Activated T-helper 17 cell treated with anti-CD3 and anti-CD28 coated beads, Interleukin-2, amount 50 U/mL, for 72 hours (primary cell): ENCODE measurements around the gene HSPG2. TPM values are rescaled to one million over a fixed set of nuclear protein-coding genes. Genes with fewer than 3 reads are reported as not detected.

ENCODE experiments used
- ATAC-seq: fragments of 150-1000 bp; cut with Tn5 transposase; replicated peaks from 2 replicates; pipeline ENCODE4 v1.10.0; 2021; ENCODE audit warnings: mild to moderate bottlenecking, moderate library complexity
- H3K27ac Mint-ChIP-seq: one replicate; pipeline ENCODE4 v1.8.0; 2022; ENCODE audit warnings: mixed read lengths
- H3K27me3 Mint-ChIP-seq: one replicate; pipeline ENCODE4 v1.8.0; 2022; ENCODE audit warnings: mixed read lengths
- H3K36me3 Mint-ChIP-seq: one replicate; pipeline ENCODE4 v1.8.0; 2022; ENCODE audit warnings: low read depth, mild to moderate bottlenecking, mixed read lengths
- H3K4me1 Mint-ChIP-seq: one replicate; pipeline ENCODE4 v1.8.0; 2022; ENCODE audit warnings: mixed read lengths
- H3K4me3 Mint-ChIP-seq: one replicate; pipeline ENCODE4 v1.8.0; 2022; ENCODE audit warnings: mild to moderate bottlenecking, mixed read lengths
- H3K9me3 Mint-ChIP-seq: one replicate; pipeline ENCODE4 v1.8.0; 2022; ENCODE audit warnings: mixed read lengths
- total RNA-seq, 2 donors: library from RNA; stranded (reverse); gene quantifications; one replicate each; pipeline ENCODE4 v1.2.3, GENCODE V29; 2022

HSPG2 gene
- total RNA-seq, 2 donors from 2014 or later: 1.8 to 33.3 TPM

- Mint-ChIP-seq H3K4me3 (no peak overlapping the region), H3K27me3 (no peaks in the 10 kb centered on the region)
- ATAC-seq: no peak
These were observed 55.9 kb downstream of the HSPG2 start for GRCh38 chr1:21881250-21881649.

DNA sequence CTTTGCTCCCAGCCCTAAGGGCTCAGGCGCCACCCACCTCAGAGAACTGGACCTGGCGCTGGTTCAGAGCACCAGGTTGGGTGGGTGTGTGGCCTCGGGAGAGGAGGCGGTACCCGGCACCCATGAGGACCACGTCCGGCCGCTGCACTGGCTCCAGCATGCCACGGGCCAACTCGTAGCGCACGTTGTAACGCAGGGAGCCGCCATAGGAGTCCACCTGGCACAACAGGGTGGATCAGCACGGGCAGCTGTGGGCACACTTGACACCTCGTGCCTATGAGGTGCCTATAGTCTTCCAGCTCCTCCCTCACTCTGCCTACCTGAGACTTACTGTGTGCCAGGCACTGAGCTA is 56.5 kb downstream of the HSPG2 start:
- Mint-ChIP-seq H3K27me3 (no peaks in the 10 kb centered on the region), H3K36me3 (no peaks in the 10 kb centered on the region), H3K4me1 (no peaks in the 10 kb centered on the region), H3K4me3 (no peak overlapping the region), H3K9me3 (no peaks in the 10 kb centered on the region), H3K27ac (no peak overlapping the region)
- no peak for ATAC-seq

More at GRCh38 chr1:21881250-21881649, 55.9 kb downstream of the HSPG2 start:
- no peaks in the 10 kb centered on the region for H3K4me1 Mint-ChIP-seq
- H3K36me3 Mint-ChIP-seq: no peaks in the 10 kb centered on the region
- no peaks in the 10 kb centered on the region for H3K9me3 Mint-ChIP-seq
- H3K27ac Mint-ChIP-seq: no peak overlapping the region

- no peak overlapping the region for H3K4me3 Mint-ChIP-seq
- H3K4me1 Mint-ChIP-seq: no peaks in the 10 kb centered on the region
- no peak for ATAC-seq
- no peaks in the 10 kb centered on the region for H3K9me3 Mint-ChIP-seq
- no peaks in the 10 kb centered on the region for H3K27me3 Mint-ChIP-seq
- H3K36me3 Mint-ChIP-seq: no peaks in the 10 kb centered on the region
- no peak overlapping the region for H3K27ac Mint-ChIP-seq
These were observed 57.0 kb downstream of the HSPG2 start for GRCh38 chr1:21879928-21880618.

DNA sequence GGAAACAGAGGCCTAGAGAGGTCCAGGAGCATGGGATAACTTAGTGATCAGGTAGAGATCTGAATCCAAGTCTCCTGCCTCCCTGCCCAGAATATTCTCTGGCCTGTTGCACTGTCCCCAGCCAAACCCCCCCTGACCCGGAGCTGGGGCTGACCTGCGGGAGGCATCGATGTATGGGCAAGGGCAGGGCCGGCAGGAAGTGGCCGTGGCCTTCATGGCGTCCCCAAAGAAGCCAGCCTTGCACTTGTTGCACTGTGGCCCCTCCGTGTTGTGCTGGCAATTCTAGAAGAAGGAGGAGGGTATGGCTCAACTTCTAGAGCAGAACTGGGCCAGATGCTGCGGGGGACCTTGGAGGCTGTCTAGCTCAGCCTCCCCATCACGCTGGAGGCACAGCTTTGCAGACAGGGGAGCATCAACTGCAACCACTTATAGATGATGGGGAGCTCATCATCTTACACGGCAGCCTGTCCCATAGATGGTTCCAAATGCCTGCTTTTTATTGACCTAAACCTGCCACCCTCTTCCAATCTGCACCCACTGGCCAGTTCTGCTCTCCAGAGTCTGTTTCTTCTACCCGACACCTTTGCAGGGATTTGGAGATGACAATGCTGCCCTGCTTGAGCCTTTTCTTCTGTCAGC is 58.2 kb downstream of the HSPG2 start:
- Mint-ChIP-seq H3K27me3 (no peaks in the 10 kb centered on the region), H3K9me3 (no peaks in the 10 kb centered on the region), H3K36me3 (no peaks in the 10 kb centered on the region), H3K4me1 (no peaks in the 10 kb centered on the region), H3K27ac (no peak overlapping the region), H3K4me3 (no peak overlapping the region)
- no peak for ATAC-seq

DNA sequence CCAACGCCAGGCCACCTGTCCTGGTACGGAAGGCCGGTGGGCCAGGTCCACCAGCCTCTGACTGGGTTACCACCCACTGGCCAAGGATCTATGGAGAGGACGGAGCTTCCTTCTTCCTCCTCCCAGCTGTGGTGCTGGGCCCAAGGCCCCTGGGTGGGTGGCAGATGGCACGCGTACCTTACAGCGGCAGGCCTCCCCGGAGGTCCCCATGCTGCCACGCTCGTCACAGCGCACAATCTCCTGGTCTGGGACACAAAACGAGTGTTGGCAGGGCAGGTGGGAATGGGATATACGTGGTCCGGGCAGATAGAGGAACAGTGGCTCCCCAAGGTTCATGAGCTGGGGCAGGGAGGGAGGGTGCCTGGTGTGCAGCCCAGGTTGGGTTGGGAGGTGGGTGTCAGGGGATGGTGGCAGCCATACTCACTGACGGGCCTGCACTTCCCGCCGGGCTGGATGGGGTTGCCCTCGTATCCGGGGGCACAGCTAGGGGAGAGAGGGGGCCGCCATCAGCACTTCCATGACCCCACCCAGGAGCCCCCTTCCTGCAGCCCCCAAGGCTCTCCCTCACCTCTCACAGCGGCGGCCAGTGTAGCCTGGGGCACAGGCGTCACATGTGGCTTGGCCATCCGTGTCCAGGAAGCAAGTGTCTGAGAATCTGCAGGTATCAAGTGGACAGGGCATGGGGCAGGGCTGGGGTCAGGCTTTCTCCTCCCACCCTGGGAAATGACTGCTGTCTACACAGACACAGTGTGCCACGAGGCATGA is 58.9 kb downstream of the HSPG2 start:
- no peaks in the 10 kb centered on the region for H3K27me3 Mint-ChIP-seq
- no peaks in the 10 kb centered on the region for H3K4me1 Mint-ChIP-seq
- H3K27ac Mint-ChIP-seq: no peak overlapping the region
- H3K4me3 Mint-ChIP-seq: no peak overlapping the region
- no peaks in the 10 kb centered on the region for H3K36me3 Mint-ChIP-seq
- ATAC-seq: no peak
- H3K9me3 Mint-ChIP-seq: no peaks in the 10 kb centered on the region

- H3K9me3 Mint-ChIP-seq: no peaks in the 10 kb centered on the region
These were observed 60.8 kb downstream of the HSPG2 start for GRCh38 chr1:21876267-21876666.

GRCh38 chr1:21875621-21876063 is 61.5 kb downstream of the HSPG2 start:
- Mint-ChIP-seq H3K4me3 (no peak overlapping the region), H3K27ac (no peak overlapping the region), H3K36me3 (no peaks in the 10 kb centered on the region)

More at GRCh38 chr1:21876267-21876666, 60.8 kb downstream of the HSPG2 start:
- H3K27ac Mint-ChIP-seq: no peak overlapping the region
- H3K27me3 Mint-ChIP-seq: peaks cover 4% of the 10 kb centered on the region
- no peaks in the 10 kb centered on the region for H3K4me1 Mint-ChIP-seq
- no peak overlapping the region for H3K4me3 Mint-ChIP-seq
- H3K36me3 Mint-ChIP-seq: no peaks in the 10 kb centered on the region
- no peak for ATAC-seq

GRCh38 chr1:21874778-21875547 is 62.1 kb downstream of the HSPG2 start:
- no peak overlapping the region for H3K27ac Mint-ChIP-seq
- no peaks in the 10 kb centered on the region for H3K4me1 Mint-ChIP-seq
- H3K9me3 Mint-ChIP-seq: no peaks in the 10 kb centered on the region
- H3K36me3 Mint-ChIP-seq: no peaks in the 10 kb centered on the region
- H3K4me3 Mint-ChIP-seq: no peak overlapping the region
- no peak for ATAC-seq
- peaks cover 4% of the 10 kb centered on the region for H3K27me3 Mint-ChIP-seq

More at GRCh38 chr1:21875621-21876063, 61.5 kb downstream of the HSPG2 start:
- Mint-ChIP-seq H3K27me3 (peaks cover 4% of the 10 kb centered on the region), H3K9me3 (no peaks in the 10 kb centered on the region), H3K4me1 (no peaks in the 10 kb centered on the region)
- no peak for ATAC-seq

DNA sequence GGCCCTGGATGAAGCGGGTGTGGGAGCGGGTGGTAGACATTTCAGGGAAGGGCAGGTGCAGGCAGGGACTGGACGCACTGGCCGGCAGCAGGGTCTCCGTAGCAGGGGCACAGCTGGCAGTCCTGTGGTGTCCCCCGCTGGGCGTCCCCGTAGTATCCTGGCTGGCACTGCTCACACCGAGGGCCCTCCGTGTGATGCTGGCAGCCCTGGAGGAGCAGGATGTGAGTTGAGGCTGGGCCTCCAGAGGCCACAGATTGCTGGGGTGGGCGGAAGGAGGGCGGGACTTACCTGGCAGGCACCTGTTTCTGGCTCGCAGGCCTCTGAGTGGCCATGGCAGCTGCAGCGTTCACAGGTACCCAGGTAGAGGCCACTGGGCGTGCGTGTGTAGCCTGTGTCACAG is 62.8 kb downstream of the HSPG2 start:
- H3K36me3 Mint-ChIP-seq: no peaks in the 10 kb centered on the region
- H3K9me3 Mint-ChIP-seq: no peaks in the 10 kb centered on the region

GRCh38 chr1:21873761-21874160 is 63.3 kb downstream of the HSPG2 start:
- Mint-ChIP-seq H3K36me3 (no peaks in the 10 kb centered on the region), H3K9me3 (no peaks in the 10 kb centered on the region), H3K4me3 (no peak overlapping the region), H3K27me3 (peaks cover 4% of the 10 kb centered on the region), H3K27ac (no peak overlapping the region), H3K4me1 (no peaks in the 10 kb centered on the region)
- no peak for ATAC-seq

More for the DNA sequence above, 62.8 kb downstream of the HSPG2 start:
- peaks cover 4% of the 10 kb centered on the region for H3K27me3 Mint-ChIP-seq
- no peak for ATAC-seq
- H3K4me1 Mint-ChIP-seq: no peaks in the 10 kb centered on the region
- H3K4me3 Mint-ChIP-seq: no peak overlapping the region
- no peak overlapping the region for H3K27ac Mint-ChIP-seq

- Mint-ChIP-seq H3K27ac (no peak overlapping the region), H3K9me3 (no peaks in the 10 kb centered on the region), H3K4me1 (no peaks in the 10 kb centered on the region), H3K4me3 (no peak overlapping the region), H3K27me3 (peaks cover 4% of the 10 kb centered on the region), H3K36me3 (no peaks in the 10 kb centered on the region)
- no peak for ATAC-seq
These were observed 63.9 kb downstream of the HSPG2 start for GRCh38 chr1:21873174-21873573.

DNA sequence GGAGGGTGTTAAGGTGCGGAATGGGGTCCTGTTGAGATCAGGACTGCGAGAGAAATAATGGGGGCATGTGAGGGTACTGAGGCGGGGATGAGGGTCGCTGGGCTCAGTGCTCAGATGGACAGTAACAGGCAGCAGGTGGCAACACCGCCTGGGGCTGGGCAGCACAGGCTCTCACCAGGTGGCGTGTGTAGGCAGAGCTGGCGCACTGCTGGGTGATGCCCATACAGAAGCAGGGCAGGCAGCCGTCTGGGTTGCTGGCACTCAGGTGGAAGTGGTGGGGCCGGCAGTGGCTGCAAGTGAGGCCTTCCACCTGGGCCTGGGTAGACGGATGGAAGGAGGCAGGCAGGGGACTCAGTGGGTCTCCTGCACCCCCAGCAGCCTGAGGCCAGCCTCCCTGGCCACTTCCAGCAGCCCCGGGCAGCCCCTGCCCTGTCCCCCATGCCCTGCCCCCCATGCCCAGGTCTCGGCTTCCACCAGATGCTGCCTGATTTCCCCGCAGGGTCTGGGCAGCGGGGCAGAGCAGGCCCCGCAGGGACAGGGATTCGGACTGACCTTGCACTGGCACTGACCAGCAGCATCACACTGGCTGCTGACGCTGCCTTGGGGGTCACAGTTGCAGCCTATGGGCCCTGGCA is 64.5 kb downstream of the HSPG2 start:
- peaks cover 4% of the 10 kb centered on the region for H3K27me3 Mint-ChIP-seq
- H3K4me3 Mint-ChIP-seq: no peak overlapping the region
- H3K27ac Mint-ChIP-seq: no peak overlapping the region
- no peaks in the 10 kb centered on the region for H3K4me1 Mint-ChIP-seq
- H3K36me3 Mint-ChIP-seq: no peaks in the 10 kb centered on the region
- peak; percentile 16 for ATAC-seq
- no peaks in the 10 kb centered on the region for H3K9me3 Mint-ChIP-seq

DNA sequence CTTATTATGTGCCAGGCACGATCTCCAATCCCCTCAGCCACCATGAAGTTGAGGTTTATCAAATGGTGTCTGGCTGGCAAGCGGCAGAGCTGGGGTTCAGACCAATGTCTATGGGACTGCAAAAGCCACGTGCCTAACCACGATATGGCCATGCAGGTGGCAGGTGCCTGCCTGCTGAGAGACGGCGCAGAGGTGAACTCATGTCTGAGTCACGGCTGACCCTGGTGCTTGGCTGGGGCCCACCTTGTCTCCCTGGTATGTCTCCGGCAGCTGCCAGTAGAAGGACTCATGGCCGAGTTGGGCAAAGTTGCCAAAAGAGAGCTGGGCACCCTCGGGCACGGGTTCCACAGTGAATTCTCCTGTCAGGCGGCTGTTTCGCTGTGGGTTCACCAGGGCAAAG is 65.2 kb downstream of the HSPG2 start:
- Mint-ChIP-seq H3K27me3 (peaks cover 4% of the 10 kb centered on the region), H3K4me3 (no peak overlapping the region), H3K36me3 (no peaks in the 10 kb centered on the region), H3K9me3 (no peaks in the 10 kb centered on the region), H3K27ac (no peak overlapping the region), H3K4me1 (no peaks in the 10 kb centered on the region)
- ATAC-seq: no peak

GRCh38 chr1:21870611-21871010 is 66.5 kb downstream of the HSPG2 start:
- H3K27me3 Mint-ChIP-seq: peaks cover 4% of the 10 kb centered on the region
- H3K4me3 Mint-ChIP-seq: no peak overlapping the region
- no peak for ATAC-seq
- H3K36me3 Mint-ChIP-seq: no peaks in the 10 kb centered on the region
- no peaks in the 10 kb centered on the region for H3K9me3 Mint-ChIP-seq
- no peak overlapping the region for H3K27ac Mint-ChIP-seq
- no peaks in the 10 kb centered on the region for H3K4me1 Mint-ChIP-seq
